Transverse colon (tissue), 4 donors: ENCODE data around the gene RELL2.

ENCODE experiments used
- CTCF ChIP-seq, 5 experiments: fragments of 200-600 bp in 3 of 5; fragments of 450-650 bp in 2 of 5; sonication (generic) in 3 of 5; IDR thresholded peaks; 1 replicate in 2 of 5; 2 replicates in 3 of 5; pipeline ENCODE4 v1.5.1; 2016 to 2017; ENCODE audit warnings: antibody characterized with exemption in 5 of 5, inconsistent platforms in 3 of 5, mild to moderate bottlenecking in 2 of 5, moderate library complexity in 1 of 5
- EP300 ChIP-seq: sonication (generic); formaldehyde crosslinking; IDR thresholded peaks from one replicate; pipeline ENCODE4 v1.6.1; 2017; ENCODE audit warnings: antibody characterized with exemption, low read depth
- POLR2A ChIP-seq: fragments of 450-650 bp; IDR thresholded peaks from one replicate; pipeline ENCODE4 v1.6.1; 2016; ENCODE audit warnings: antibody characterized with exemption, mild to moderate bottlenecking, moderate library complexity
- POLR2AphosphoS5 ChIP-seq, 3 donors: sonication (generic); formaldehyde crosslinking; IDR thresholded peaks; one replicate each; pipeline ENCODE4 v1.6.1; 2016; ENCODE audit warnings: antibody characterized with exemption in 3 of 3

GRCh38 chr5:141657404-141657803 is 20.6 kb downstream of the RELL2 start:
- TF ChIP-seq POLR2AphosphoS5 (IDR thresholded peaks at IDR 0.05) (no peak), CTCF (IDR thresholded peaks at IDR 0.05) (no peak), EP300 (no peak), POLR2A (no peak)
